Stimulated activated CD4-positive, alpha-beta T cell treated with anti-CD3 and anti-CD28 coated beads, Interleukin-1b, Interleukin-23, amount 100 ng/mL, for 1 hour (primary cell): Measurements from ENCODE around the gene MAD1L1.

Experiments
- DNase-seq, 2 donors: peaks; one replicate each; pipeline ENCODE4 v3.0.0-alpha.2; 2020; ENCODE audit warnings: low read depth in 2 of 2

The MAD1L1 gene

DNA sequence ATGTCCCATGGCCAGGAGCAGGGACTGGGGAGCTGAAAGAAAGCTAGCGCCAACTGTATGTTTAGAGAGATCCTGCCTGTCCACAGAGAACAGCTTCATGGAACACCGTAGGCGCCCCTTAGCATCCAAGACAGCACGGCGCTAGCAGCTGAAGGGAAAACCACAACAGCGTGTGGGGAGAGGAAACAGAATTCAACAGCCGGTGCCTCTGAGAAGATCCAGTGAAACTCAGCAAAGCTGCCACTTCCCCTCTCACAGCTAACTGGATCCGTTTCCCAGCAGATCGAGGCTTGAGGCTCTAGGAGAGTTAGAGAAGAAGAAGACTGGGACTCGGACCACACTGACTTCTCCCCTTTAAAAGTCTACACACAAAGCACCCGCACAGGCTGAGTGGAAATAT, 145.0 kb downstream of the MAD1L1 start:
- no peak for DNase-seq

DNA sequence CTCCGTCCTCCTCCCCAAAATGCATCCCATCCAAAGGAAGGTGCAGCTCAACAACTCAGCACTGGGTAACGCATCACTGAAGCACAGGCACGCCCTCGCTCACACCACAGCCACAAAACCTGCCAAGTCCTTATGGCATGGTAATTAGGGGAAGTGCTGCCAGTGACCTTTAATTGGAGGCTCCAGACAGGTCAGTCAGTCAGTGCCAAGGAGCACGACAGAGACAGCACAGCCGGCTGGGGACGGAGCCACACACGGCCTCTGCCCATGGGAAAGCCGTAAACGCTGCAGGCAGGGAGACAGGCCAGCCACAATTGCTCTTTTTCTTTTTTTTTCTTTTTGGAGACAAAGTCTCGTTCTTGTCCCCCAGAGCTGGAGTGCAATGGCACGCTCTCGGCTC, 146.5 kb downstream of the MAD1L1 start:
- DNase-seq, result no peak

DNA sequence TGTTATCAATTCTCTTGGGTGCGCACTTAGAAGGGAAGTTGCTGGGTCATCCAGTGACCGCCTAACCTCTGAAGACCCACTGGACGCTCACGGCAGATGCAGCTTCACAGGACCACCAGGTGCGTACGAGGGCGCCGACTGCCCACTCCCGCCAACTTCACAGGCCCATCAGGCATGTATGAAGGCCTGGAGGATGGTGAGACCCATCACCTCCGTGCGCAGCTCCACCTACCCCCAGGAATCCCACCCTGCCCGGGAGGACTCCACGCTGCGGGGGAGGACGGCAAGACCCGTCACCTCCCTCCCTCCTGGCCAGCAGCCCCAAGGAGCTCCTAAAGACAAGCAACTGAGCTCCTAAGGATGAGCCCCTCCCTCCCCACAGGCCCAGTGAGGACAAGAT, 146.9 kb downstream of the MAD1L1 start:
- DNase-seq, result no peak

DNA sequence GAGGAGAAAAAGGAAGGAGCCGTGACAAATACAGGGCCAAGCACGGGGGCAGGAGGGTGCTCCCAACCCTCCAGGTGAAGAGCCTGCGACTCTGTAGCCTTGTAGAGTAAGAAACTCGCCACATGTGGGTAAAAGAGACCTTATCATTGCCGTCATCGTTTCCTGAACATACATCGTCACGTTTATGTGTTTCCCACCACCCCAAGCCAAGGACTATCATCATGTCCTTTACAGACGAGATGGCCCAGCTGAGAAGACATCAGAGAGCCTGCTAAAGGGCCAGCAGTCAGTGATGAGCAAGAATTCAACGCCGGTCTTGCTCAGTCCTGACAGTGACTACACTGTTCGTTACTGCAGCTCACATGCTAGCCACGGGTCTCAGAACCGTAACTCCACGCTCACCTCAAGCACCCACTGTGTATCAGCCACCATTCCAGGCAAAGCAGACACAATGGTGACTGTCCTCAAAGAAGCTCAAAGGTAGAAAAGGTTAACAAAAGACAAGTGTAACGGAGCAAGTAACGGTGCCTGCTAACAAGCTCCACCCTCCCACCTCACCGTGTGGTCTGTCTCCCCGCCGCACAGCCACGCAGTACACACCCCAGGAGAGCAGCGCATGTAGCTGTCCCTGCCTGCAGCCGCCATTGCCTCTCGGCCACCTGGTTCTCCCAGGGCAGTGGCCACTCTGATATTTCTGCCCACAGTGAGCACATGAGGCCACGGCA, 147.8 kb downstream of the MAD1L1 start:
- no peak for DNase-seq

DNA sequence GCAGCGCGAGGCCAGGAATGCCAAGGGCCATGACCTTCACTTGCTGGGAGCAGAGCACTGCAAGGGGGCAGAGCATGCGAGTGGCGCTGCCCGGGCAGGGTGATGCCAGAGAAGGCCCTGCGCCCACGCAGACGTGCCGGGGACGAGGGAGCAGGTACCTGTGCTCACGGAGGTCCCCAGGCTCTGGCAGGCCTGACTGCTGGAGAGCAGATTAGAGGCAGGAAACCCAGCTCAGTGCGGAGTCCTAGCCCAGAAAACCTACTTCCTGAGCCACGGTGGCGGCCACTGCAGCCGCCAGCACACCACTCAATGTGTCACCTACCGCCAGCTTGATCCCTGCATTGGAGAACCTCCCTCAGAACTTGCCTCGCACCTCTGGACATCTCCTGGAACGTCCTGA, 148.4 kb downstream of the MAD1L1 start:
- DNase-seq, result no peak

DNA sequence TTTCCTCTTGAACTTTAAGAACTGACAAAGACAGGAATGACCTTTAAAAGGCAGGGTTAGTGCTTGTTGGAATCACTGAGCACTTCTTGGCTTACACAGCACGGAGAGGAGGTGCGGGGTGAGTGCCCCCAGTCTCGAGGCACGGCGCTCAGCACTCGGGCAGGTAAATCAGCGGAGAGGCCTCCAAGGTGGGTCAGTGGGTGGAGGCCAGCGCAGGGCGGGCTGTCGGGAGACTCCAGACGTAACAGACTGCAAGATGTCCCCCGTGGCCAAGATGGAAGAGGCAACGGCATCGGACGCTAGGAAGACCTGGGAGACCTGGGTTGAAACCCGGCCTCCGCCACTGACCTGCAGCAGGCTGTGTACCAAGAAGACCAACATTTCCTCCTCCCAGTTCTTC, 149.4 kb downstream of the MAD1L1 start:
- DNase-seq, result no peak

DNA sequence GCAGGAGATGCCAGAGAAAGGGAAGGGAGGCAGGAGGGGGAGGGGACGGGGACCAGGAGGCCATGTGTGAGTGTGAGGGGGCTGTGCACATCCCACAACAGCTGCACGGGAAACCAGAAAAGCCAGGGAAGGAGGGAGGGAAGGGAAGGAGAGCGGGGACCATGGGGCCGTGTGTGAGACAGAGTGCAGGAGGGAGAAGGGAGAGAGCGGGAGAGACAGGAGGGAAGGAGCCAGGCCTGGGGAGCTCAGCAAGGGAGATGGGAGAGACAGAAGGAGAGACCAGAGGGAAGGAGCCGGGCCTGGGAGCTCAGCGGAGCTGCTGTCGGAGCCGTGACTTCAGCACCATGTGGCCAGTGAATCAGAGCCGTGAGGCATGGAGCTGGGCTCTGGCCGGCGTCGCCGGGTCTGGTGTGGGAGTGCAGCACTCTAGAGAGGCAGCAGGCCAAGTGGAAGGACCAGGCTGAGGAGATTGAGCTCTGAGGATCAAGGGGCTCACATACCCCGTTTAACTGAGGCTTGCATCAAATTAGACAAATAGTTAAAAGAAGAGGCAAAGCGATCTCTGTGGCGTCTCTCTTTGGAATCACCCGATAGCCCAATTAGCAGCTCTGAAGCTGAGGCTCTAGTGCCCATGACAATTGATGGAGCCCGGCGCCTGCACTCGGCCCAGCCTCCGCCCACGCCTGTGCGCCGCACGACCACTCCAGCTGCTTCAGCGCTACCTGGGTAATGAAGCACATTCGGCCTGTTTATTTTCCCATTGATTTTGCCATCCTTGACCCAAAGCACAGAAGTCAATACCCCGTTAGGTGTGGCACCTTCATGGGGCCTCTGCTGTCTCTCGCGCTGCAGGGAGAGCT, 150.4 kb downstream of the MAD1L1 start:
- DNase-seq, result no peak

DNA sequence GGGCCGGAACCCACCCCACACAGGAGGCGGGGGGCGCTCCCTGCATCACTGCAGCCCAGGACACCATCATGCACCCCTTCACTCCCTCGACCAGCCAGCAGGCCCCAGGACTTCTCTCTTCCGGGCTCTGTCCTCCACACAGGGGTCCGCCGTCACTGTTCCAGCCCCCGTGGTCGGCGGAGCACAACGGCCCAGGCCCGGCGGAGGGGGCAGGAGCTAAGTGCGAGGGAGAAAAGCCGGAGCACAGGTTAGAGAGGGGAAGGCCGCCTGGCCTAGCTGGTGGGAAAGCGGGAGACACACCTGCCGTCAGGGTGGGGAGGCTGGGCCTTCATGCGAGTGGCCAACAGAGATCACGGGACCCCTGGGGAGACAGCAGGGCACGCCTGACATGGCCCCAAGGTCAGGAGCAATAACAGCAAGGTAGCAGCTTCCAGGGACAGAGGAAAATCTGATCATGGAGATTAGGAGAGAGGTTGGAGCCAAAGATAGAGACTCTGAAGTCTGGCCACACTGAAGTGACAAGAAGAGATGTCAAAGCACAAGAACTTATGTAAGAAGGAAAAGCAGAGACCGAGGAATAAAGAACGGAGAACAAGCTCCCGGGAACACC, 151.1 kb downstream of the MAD1L1 start:
- no peak for DNase-seq

DNA sequence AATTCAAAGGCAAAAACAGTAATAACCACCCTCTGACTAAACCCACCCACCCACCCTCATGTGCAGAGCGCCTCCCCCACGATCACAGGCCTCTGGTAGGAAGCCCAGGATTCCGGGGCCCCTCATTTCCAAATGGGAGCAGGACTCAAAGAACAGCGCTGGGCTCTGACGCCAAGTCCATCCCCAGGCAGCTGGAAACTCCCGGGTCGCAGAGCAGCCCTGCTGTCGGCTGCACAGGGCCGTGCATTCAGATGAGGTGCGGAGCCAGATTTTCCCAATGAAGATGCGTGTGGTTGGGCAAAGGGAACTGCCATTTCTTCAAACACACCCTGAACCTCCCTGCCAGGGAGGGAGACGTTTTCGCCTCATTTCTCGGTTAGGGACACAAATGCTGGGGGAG, 152.3 kb downstream of the MAD1L1 start:
- DNase-seq, result no peak

DNA sequence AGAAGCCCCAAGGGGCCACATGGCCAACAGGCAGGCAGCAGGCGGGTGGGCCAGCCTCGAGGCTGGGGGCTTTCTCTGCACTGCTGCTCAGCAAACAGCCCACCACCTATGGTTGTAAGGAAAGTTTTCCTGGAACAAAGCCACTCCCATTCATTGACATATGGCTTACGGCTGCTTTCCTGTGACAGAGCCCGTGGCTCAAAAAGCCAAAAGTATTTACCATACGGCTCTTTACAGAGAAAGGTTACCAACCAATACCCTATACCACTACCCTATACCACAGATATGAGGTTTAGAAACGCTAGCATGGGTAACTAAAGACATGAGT, 152.7 kb downstream of the MAD1L1 start:
- DNase-seq, result no peak

DNA sequence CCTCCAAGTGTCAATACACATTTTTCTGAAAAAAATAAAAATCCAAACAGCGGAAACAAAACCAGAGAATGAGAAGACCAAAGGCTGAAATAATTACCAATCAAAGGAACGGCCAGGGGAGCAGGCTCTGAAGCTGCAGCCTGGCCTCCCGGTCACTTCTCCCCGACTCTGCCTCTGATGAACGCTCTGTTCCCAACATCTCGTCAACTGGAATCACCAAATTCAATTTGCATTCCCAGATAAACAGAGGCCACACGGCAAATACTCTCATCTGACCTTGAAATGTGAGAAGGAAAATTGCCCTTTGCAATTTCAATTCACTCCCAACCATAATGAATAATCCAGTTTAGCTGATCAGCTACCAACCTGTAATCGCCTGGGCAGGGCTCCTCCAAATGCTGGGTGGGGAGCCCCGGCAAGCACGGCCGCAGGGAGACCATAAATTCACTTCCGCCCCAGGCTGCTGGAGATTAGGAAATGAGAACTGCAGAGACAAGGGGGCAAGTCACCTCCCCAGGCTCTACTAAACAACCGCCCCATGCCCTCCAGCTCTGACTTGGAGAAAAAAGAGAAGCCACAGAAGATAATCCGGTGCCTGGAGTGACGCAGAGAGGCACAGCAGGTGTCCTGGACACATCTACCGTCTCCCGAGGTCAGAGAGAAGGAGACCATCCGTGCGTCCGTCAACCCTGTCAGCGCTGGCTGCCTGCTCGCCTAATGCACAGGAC, 153.2 kb downstream of the MAD1L1 start:
- no peak for DNase-seq

DNA sequence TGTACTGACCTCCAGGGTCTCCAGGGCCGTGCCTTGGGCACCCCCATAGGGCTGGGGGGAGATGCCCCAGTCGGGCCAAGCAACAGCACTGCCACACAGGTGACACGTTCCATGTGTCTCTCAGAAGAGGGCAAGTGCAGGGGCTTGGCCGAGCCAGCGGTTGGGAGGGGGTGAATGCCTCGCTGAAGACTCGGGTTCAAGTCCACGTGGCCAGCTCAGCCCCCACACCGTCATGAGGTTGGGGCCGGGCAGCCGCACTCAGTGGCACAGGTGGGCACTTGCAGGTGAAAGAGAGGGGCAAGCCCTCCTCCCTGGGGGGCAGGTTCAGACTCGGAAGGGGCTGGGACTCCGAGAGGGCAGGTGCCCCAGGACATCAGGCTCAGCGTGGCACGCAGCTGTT, 153.8 kb downstream of the MAD1L1 start:
- DNase-seq, result no peak

DNA sequence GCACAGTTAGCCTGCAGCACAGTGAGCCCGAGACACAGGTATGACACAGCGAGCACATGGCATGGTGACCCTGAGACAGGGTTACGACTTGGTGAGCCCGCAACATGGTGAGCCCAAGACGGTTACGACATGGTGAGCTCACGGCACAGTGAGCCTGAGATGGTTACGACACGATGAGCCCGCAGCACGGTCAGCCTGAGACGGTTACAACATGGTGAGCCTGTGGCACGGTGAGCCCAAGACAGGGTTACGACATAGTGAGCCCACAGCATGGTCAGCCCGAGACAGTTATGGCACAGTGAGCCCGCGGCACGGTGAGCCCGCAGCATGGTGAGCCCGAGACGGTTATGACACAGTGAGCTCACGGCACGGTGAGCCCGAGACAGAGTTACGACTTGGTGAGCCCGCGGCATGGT, 156.1 kb downstream of the MAD1L1 start:
- no peak for DNase-seq

DNA sequence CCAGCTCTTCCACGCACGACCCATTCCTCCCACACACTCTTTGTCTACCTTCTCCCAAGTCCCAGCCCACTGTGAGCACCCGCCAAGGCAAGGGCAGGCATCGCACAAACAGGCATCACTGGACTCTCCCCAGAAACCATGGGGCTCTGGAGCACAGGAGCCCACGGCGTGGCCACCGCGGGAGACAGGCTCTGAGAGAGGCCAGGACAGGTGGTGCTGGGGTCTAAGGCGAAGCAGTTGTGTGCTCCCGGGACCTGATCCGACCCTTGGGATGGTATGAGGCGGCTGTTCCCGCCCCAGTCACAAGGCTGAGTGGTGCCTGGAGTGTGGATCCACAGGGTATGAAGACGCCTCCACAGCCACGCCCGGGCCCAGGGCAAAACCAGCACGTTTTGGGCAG, 156.9 kb downstream of the MAD1L1 start:
- DNase-seq, result no peak

DNA sequence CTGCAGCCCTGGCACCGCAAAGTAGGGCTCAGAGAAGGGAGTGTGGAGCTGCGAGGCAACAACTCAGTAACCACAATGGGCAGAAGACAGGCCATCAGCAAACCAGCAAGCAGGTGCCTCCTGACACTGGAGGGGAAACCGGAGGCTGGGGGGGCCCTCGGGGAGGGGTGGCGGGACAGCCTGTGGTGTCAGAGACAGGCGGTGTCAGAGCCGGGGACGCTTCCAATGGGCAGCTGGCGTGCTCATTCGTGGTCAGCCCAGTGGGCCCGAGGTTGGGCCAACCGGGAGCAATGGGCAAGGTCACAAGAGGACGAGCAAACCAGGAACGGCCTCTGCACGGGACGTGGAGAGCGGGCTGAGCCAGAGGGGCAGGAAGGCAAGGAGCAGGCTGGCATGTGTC, 158.1 kb downstream of the MAD1L1 start:
- no peak for DNase-seq

DNA sequence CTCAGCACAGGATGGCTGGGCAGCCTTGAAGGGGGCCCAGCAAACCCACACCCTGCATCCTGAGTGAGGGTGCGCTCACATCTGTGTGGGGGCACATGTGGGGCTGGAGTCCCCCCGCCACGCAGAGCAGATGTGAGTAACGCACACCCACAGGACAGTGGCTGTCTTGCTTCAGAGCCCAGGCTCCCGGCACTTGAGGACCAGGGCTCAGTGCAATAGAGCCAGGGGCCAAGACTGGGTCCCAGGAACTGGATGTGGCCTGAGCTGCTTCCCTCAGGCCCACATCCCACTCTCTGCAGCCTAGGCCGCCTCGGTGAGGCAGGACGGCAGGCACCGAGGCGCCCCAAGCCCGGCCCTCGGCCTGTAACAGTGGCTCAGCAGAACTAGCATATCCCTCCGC, 159.9 kb downstream of the MAD1L1 start:
- no peak for DNase-seq

DNA sequence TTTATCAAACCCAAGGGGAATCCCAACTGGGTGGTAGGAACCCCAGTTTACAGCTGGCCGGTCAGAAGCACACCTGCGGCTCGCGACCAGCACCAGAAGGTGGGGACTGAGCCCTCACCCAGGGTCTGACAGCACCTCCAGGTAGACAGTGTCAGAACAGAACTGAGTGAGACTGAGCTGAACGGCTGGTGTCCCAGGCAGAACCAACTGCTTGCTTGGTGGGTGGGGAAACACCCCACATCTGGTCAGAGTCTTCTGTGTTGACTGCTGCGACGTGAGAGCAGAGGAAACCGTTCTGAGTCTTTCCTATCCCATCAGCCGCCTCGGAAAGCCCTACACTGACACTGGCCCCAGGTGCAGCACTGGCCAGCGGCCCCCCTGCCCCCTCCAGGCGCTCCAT, 160.7 kb downstream of the MAD1L1 start:
- DNase-seq, result no peak

DNA sequence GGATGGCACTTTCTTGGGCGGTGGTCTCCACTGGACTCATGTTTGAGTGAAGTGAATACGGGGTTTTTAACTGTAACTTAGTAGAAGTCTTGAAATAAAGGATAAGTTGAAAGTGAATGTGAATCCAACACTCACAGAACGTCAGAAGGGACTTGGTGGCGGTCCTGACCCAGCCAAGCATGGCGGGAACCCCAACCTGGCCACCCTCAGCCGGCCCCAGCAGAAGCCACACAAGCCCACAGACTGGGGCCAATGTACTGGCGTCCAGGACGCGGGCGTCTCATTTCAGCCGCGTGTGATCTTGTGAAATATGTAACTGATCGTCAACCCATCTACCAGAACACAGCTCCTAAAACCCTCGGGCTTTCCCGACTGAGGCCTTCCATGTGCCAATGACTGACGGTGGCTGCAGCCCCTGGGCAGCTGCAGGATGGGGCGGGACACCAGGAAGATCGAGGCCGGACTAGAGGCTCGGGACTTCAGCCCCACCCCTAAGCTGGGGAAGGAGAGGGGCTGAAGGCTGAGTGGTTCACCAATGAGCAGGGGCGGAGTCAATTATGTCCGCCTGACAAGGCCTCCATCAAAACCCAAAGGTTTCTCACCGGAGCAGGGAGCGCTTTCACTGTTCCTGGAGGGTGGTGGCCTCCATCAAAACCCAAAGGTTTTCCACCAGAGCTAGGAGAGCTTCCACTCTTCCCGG, 161.5 kb downstream of the MAD1L1 start:
- DNase-seq, result no peak

DNA sequence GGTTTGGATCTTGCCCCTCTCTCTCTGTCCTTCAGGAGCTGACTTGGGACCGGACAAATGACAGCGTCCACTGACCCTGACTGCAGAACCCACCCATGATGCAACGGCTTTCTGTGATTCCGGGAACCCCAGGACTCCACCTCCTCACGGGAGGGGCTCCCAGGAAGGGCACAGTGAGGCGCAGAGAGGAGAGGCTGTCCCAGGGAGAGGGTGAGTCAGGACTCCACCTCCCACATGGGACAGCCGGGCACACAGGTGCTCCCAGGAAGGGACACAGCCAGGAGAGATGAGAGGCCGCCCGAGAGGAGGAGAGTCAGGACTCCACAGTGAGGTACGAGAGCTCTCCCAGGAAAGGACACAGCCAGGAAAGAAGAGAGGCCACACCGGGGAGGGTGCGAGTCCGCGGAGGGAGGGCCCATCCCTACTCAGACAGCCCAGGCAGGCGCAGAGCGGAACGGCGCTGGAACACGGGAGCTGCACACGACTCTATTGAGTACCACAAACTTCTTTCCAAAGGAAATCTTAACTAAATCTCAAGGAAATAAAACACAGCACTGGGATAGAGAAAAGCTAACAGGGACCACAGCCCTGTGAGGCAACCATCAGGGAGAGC, 162.5 kb downstream of the MAD1L1 start:
- no peak for DNase-seq

DNA sequence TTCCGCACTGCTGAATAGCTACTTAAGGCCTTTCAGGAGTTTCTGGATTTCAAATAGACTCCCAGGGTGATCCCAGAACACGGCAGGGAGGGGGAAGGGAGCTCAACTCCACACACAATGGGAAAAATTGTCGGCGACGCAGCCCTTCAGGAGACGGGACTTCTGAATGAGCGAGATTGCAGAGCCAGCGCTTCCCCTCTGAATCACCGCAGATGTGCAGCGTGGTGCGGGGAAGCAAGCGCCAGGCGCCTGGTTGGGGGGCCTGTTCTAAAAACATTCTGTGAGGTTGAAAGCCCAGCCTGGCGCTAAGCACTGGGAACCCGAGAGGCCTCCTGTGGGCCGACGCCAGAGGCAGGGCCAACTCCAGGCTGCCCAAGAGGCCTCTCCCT, 163.3 kb downstream of the MAD1L1 start:
- no peak for DNase-seq

DNA sequence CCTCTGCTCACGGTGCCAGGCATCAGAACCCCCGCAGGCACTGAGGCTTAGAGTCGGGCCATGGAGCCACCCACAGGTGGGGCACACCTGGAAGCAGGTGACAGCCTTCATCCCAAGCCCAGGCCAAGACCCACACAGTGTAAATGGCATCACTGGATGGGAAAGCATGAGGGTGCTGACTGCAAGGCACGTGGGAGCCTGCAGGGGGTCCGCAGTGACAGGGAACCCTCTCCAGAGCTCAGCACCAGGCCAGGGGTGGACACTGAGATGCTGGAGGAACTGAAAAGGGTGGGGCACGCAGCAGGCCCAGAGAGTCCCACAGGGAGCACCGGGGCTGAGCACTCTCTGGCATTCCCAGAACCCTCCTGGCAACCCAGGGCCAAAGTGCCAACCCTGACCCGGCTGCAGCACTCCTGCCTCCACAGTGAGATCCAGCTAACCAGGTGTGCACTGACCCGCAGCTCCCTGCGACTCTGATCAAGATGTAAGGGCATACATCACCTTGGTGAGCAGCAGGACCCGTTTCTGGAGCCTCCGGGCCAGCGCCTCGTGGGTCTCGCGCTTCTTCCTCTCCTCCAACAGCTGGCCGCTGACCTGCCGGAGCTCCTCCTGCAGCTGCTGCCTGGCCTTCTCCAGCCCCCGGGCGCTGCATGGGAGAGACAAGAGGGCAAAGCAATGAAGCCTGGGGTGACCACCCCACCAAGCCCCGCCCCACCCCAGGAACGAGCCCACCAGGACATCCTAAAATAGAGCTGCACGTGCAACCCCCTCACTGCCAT, 163.9 kb downstream of the MAD1L1 start:
- no peak for DNase-seq
